Osteocyte (in vitro differentiated cells): Measurements from ENCODE around the gene ADAMTSL5. TPM values are rescaled to one million over a fixed set of nuclear protein-coding genes. Genes with fewer than 3 reads are reported as not detected.

Experiments
- DNase-seq: peaks from one replicate; pipeline ENCODE4 v3.0.0; 2021; ENCODE audit warnings: mixed read lengths; ENCODE audit not compliant: unreplicated experiment; ENCODE audit errors: extremely low spot score
- H3K27ac Mint-ChIP-seq: one replicate; pipeline ENCODE4 v1.8.0; 2021; ENCODE audit warnings: mild to moderate bottlenecking, mixed read lengths; ENCODE audit not compliant: unreplicated experiment
- H3K27me3 Mint-ChIP-seq: one replicate; pipeline ENCODE4 v1.8.0; 2021; ENCODE audit warnings: mixed read lengths; ENCODE audit not compliant: unreplicated experiment
- H3K36me3 Mint-ChIP-seq: one replicate; pipeline ENCODE4 v1.8.0; 2021; ENCODE audit warnings: mixed read lengths; ENCODE audit not compliant: unreplicated experiment
- H3K4me1 Mint-ChIP-seq: one replicate; pipeline ENCODE4 v1.8.0; 2021; ENCODE audit warnings: mixed read lengths; ENCODE audit not compliant: unreplicated experiment
- H3K4me3 Mint-ChIP-seq: one replicate; pipeline ENCODE4 v1.8.0; 2021; ENCODE audit warnings: mild to moderate bottlenecking, moderate library complexity, mixed read lengths; ENCODE audit not compliant: unreplicated experiment
- H3K9me3 Mint-ChIP-seq: one replicate; pipeline ENCODE4 v1.8.0; 2021; ENCODE audit warnings: mixed read lengths; ENCODE audit not compliant: unreplicated experiment
- CTCF ChIP-seq: fragments of 200-600 bp; sonication (generic); IDR thresholded peaks from 2 replicates; pipeline ENCODE4 v1.5.0; 2021; ENCODE audit warnings: antibody characterized with exemption, mild to moderate bottlenecking, moderate library complexity
- total RNA-seq: library from RNA; stranded (reverse); gene quantifications from 2 replicates; pipeline ENCODE4 v1.2.1, GENCODE V29; 2021

The ADAMTSL5 gene
- total RNA-seq, 1 donor from 2014 or later, result 6.4 TPM

GRCh38 chr19:1486720-1487575 is 25.9 kb downstream of the ADAMTSL5 start:
- H3K27ac Mint-ChIP-seq, result no peak overlapping the region
- peaks cover 2% of the 10 kb centered on the region for H3K27me3 Mint-ChIP-seq
- no peak overlapping the region for H3K4me3 Mint-ChIP-seq
- H3K9me3 Mint-ChIP-seq, result no peaks in the 10 kb centered on the region
- peak; percentile 84 for DNase-seq
- no peaks in the 10 kb centered on the region for H3K36me3 Mint-ChIP-seq
- TF ChIP-seq CTCF, result no peak
- H3K4me1 Mint-ChIP-seq, result peaks cover 9% of the 10 kb centered on the region

DNA sequence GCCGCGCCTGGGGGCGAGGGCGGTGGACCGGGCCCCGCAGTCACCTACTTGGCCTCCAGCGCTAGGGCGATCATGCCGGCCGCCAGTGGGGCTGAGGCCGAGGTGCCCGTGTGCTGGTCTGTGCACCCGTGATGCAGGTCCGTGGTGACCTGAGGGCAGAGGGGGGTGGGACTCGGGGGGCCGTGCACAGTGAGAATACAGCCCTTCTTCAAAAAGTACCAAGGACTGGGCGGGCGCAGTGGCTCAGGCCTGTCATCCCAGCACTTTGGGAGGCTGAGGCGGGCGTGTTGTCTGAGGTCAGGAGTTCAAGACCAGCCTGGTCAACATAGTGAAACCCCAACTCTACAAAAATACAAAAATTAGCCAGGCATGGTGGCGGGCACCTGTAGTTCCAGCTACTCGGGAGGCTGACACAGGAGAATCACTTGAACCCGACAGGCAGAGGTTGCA is 28.8 kb downstream of the ADAMTSL5 start:
- no peak overlapping the region for H3K4me3 Mint-ChIP-seq
- no peaks in the 10 kb centered on the region for H3K36me3 Mint-ChIP-seq
- H3K9me3 Mint-ChIP-seq, result no peaks in the 10 kb centered on the region
- no peak overlapping the region for H3K27ac Mint-ChIP-seq
- no peak for DNase-seq
- TF ChIP-seq CTCF, result no peak
- H3K4me1 Mint-ChIP-seq, result peaks cover 3% of the 10 kb centered on the region
- no peaks in the 10 kb centered on the region for H3K27me3 Mint-ChIP-seq

DNA sequence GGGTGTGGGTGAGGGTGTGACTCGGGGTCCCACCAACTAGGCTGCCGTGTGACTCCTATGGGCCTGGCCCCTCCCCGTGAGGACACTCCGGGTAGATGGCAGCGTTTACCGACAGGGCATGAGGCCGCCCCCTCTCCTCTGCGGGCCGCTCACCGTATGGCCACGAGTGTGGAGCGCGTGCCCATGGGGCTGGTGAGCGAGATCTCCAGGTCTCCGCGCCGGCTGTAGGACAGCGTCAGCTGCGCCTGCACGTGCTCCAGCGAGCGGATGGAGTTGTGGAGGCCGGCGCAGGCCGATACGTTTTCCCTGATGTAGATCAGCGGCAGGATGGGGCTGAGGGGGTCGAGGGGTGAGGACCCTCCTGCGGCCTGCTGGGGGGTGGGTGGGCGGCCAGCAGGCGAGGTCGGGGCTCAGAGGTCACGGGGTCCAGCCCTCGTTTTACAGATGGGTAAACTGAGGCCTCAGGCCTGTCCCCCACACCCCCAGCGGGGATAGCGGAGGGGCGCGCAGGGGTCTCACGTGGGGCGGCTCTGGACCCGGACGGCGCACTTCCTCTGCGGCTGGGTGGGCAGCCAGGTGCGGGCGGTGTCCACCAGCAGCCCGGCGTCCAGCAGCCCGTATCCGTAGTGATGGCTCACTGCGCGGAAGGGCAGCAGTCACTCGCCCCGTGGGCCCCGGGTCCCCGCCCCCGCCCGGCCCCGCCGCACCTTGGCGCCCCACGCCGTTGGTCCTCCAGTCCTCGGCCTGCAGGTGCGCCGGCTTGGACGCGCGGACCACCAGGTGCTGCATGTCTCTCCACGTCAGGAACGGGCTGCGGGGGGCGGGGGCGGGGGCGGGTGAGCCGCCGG is 29.5 kb downstream of the ADAMTSL5 start:
- H3K4me1 Mint-ChIP-seq, result peaks cover 5% of the 10 kb centered on the region

GRCh38 chr19:1482361-1483130 is 30.3 kb downstream of the ADAMTSL5 start:
- H3K4me1 Mint-ChIP-seq, result peaks cover 12% of the 10 kb centered on the region
- DNase-seq, result peak; percentile 81
- H3K9me3 Mint-ChIP-seq, result no peaks in the 10 kb centered on the region
- no peaks in the 10 kb centered on the region for H3K27me3 Mint-ChIP-seq
- H3K36me3 Mint-ChIP-seq, result peaks cover under 1% of the 10 kb centered on the region
- H3K4me3 Mint-ChIP-seq, result no peak overlapping the region
- H3K27ac Mint-ChIP-seq, result no peak overlapping the region
- TF ChIP-seq CTCF, result no peak

More for the DNA sequence above, 29.5 kb downstream of the ADAMTSL5 start:
- Mint-ChIP-seq H3K9me3 (no peaks in the 10 kb centered on the region), H3K27me3 (no peaks in the 10 kb centered on the region), H3K27ac (no peak overlapping the region), H3K4me3 (no peak overlapping the region), H3K36me3 (no peaks in the 10 kb centered on the region)
- TF ChIP-seq CTCF, result no peak
- DNase-seq, result no peak
